ENCODE results near the gene SYN1. TPM values are rescaled to one million over a fixed set of nuclear protein-coding genes. Genes with fewer than 3 reads are reported as not detected.

SYN1 gene
- total RNA-seq, 4 donors from 2014 or later, result 0.27 TPM; not detected in 2

DNA sequence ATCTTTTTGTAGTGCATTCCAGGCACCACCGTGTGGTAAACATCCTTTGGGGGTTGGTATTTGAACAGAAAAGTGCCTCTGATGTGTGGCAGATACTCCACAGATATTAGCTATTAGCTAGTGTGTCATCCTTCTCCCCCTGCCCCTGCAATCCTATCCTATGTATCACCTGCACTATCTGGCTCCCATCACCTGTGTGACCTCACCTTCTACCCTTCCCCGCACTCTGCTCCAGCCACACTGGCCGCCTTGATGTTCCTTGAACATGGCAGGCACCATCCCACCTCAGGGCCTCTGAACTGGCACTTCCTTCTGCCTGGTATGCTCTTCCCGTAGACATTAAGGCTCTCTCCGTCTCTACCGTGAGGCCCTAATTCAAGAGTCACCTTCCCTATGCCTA, 27.0 kb upstream of the SYN1 start:
- no peak overlapping the region for H3K27ac ChIP-seq
- H3K27me3 ChIP-seq, result no peaks in the 10 kb centered on the region
- 74 to 95% methylated on average over 3 to 6 of the region's 6 CpGs for WGBS, 2 donors (ENCODE audit: low coverage in 1 of 2)
- no peaks in the 10 kb centered on the region for H3K9me3 ChIP-seq
- no peaks in the 10 kb centered on the region for H3K36me3 ChIP-seq
- peaks cover 0 to 33% (median 2%) of the 10 kb centered on the region in 3 donors for H3K4me1 ChIP-seq
- H3K4me3 ChIP-seq, result no peak overlapping the region
- no peak for TF ChIP-seq POLR2AphosphoS5 (IDR thresholded peaks at IDR 0.05)
- no peak for ATAC-seq

DNA sequence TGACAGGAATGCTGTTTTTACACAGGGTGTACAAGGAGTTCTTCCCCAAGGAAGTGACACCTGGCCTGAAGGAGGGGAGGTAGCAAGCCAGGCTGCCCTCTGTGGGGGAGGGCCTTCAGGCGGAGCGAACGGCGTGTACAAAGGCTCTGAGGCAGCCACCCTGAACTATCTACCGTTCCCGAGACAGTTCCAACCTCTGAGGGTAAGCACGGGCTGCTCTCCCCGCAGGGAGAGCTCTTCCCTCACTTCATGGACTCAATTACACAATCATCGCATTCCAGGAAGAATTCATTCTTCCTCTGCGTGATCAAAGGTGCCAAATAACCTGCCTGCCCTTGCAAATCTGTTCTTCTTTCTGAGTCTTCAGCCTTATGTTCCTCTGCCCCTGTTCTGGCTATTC, 25.9 kb upstream of the SYN1 start:
- Histone ChIP-seq H3K27me3 (no peaks in the 10 kb centered on the region), H3K27ac (peak overlapping the region in 1 of 4 donors; percentile 30), H3K36me3 (peaks cover 0 to 10% of the 10 kb centered on the region in 2 donors), H3K4me1 (peaks cover 0 to 27% (median 2%) of the 10 kb centered on the region in 3 donors), H3K4me3 (no peak overlapping the region), H3K9me3 (no peaks in the 10 kb centered on the region)
- no peak for TF ChIP-seq POLR2A (IDR thresholded peaks at IDR 0.05)
- no peak for TF ChIP-seq EP300 (IDR thresholded peaks at IDR 0.05)
- TF ChIP-seq, protein P1, sequence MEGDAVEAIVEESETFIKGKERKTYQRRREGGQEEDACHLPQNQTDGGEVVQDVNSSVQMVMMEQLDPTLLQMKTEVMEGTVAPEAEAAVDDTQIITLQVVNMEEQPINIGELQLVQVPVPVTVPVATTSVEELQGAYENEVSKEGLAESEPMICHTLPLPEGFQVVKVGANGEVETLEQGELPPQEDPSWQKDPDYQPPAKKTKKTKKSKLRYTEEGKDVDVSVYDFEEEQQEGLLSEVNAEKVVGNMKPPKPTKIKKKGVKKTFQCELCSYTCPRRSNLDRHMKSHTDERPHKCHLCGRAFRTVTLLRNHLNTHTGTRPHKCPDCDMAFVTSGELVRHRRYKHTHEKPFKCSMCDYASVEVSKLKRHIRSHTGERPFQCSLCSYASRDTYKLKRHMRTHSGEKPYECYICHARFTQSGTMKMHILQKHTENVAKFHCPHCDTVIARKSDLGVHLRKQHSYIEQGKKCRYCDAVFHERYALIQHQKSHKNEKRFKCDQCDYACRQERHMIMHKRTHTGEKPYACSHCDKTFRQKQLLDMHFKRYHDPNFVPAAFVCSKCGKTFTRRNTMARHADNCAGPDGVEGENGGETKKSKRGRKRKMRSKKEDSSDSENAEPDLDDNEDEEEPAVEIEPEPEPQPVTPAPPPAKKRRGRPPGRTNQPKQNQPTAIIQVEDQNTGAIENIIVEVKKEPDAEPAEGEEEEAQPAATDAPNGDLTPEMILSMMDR (IDR thresholded peaks at IDR 0.05), result no peak
- TF ChIP-seq POLR2AphosphoS5 (IDR thresholded peaks at IDR 0.05), result no peak
- WGBS, 2 donors (ENCODE audit: low coverage in 1 of 2), result 66% methylated on average over 4 of the region's 10 CpGs; no CpG with 5 or more reads in 1 of the 2 donors
- no peak for ATAC-seq

DNA sequence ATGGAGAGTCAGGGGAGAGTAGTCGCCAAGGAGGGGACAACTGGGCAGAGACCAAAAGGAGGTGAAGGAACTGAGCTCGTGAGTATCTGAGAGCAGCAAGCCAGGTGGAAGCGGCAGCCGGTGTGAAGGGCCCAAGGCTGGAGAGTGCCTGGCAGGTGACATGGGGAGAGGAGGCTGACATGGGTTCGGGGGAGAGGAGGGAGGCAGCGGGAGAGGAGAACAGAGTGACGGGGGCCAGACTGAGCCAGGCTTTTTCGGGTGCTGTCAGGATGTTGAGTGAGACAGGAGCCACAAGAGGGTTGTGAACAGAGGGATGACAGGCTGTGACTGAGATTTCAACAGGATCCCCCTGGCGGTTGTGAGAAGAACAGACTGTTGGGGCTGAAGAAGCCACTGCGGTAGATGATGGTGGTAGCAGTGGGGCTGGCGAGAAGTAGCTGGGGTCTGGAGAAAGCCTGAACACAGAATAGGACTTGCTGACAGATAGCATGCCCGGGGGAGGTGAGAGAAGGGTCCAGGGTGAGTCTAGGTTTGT, 25.0 kb upstream of the SYN1 start:
- Histone ChIP-seq H3K4me3 (no peak overlapping the region), H3K9me3 (no peaks in the 10 kb centered on the region), H3K27me3 (no peaks in the 10 kb centered on the region), H3K4me1 (peaks cover 0 to 25% (median 2%) of the 10 kb centered on the region in 3 donors), H3K36me3 (peaks cover 0 to 19% of the 10 kb centered on the region in 2 donors), H3K27ac (no peak overlapping the region)
- TF ChIP-seq, protein P1 (IDR thresholded peaks at IDR 0.05), result peak in 2 of 4 experiments; percentile 29
- TF ChIP-seq POLR2AphosphoS5 (IDR thresholded peaks at IDR 0.05), result no peak
- ATAC-seq, result no peak
- WGBS, 2 donors (ENCODE audit: low coverage in 1 of 2), result 42 to 49% methylated on average over 6 to 8 of the region's 12 CpGs

GRCh38 chrX:47643926-47644325, 24.3 kb upstream of the SYN1 start:
- Histone ChIP-seq H3K36me3 (peaks cover 0 to 26% of the 10 kb centered on the region in 2 donors), H3K27me3 (no peaks in the 10 kb centered on the region), H3K4me1 (peaks cover 0 to 18% (median 2%) of the 10 kb centered on the region in 3 donors), H3K27ac (no peak overlapping the region), H3K9me3 (no peaks in the 10 kb centered on the region), H3K4me3 (no peak overlapping the region)
- TF ChIP-seq EP300 (IDR thresholded peaks at IDR 0.05), result no peak
- TF ChIP-seq, protein P1 (IDR thresholded peaks at IDR 0.05), result peak in 2 of 4 experiments; percentile 22 to 37
- no peak for TF ChIP-seq POLR2AphosphoS5 (IDR thresholded peaks at IDR 0.05)
- no peak for TF ChIP-seq POLR2A (IDR thresholded peaks at IDR 0.05)
- no peak for ATAC-seq
- 17% methylated on average over 2 of the region's 2 CpGs; no CpG with 5 or more reads in 1 of the 2 donors for WGBS, 2 donors (ENCODE audit: low coverage in 1 of 2)

GRCh38 chrX:47638816-47639215, 19.2 kb upstream of the SYN1 start:
- ATAC-seq, result no peak
- Histone ChIP-seq H3K4me1 (peaks cover 0 to 3% (median 0%) of the 10 kb centered on the region in 3 donors), H3K9me3 (no peaks in the 10 kb centered on the region), H3K27ac (no peak overlapping the region), H3K27me3 (no peaks in the 10 kb centered on the region), H3K36me3 (peaks cover 0 to 75% of the 10 kb centered on the region in 2 donors), H3K4me3 (no peak overlapping the region)
- TF ChIP-seq, protein P1 (IDR thresholded peaks at IDR 0.05), result no peak
- TF ChIP-seq POLR2A (IDR thresholded peaks at IDR 0.05) (no peak), POLR2AphosphoS5 (IDR thresholded peaks at IDR 0.05) (no peak), EP300 (IDR thresholded peaks at IDR 0.05) (no peak)
- WGBS, 2 donors (ENCODE audit: low coverage in 1 of 2), result 79 to 100% methylated on average over 2 of the region's 14 CpGs
